Left renal cortex interstitium (tissue), 4 donors: Measurements from ENCODE around the gene KIAA1328. TPM values are rescaled to one million over a fixed set of nuclear protein-coding genes. Genes with fewer than 3 reads are reported as not detected.

Experiments used
- DNase-seq, 4 donors: peaks; one replicate each; pipeline ENCODE4 v3.0.0-alpha.2; 2013; ENCODE audit warnings: low read depth in 4 of 4, low spot score in 2 of 4, missing footprints in 1 of 4
- polyA plus RNA-seq, 4 donors: library from polyadenylated mRNA; unstranded; fragments of 120-200 nt; gene quantifications; one replicate each; pipeline ENCODE4 v1.2.1, GENCODE V29; 2013; ENCODE audit not compliant: insufficient read length in 4 of 4

KIAA1328 gene
- polyA plus RNA-seq, 4 donors: 8.6 to 13.6 (median 11.3) TPM

DNA sequence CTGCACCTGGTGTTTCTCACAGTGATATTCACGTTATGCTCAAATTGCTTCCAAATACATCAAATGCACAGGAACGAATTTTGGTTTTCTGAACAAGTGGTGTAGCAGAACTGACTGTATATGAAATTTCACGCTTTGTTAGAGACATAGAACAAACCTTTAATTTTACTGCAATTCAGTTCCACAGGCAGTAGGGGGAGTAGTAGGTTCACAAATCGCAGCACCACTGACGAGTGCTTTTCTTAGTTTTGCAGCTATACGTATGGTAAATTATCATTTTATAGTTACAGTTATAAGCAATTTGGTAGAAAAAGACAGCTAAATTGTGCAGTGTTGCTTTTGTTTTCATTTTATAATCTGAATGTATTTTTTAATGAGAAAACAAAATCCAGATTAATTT lies 113.3 kb downstream of the KIAA1328 start:
- DNase-seq: peak in 1 of 4 donors; percentile 3

DNA sequence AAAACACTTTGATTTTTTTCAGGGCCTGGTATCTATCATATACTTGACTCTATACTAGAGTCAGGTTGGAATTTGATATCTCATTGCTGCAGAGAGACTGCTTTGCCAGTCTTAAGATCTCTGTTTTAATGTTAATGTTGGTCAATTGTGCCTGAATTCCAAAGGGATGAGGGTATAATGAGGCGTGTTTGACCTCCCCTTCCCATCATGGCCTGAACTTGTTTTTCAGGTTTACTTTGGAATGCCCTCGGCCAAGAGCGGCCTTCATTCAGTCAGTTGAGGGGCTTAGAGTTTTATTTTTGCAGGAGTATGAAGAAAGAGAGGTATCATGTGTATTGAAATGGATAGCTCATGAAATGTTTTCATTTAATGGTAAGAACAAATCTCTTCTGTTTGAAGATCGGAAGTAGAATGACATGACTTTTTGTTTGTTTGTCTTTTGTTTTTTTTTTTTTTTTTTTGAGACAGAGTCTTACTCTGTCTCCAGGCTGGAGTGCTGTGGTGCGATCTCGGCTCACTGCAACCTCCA lies 119.0 kb downstream of the KIAA1328 start:
- DNase-seq: no peak

DNA sequence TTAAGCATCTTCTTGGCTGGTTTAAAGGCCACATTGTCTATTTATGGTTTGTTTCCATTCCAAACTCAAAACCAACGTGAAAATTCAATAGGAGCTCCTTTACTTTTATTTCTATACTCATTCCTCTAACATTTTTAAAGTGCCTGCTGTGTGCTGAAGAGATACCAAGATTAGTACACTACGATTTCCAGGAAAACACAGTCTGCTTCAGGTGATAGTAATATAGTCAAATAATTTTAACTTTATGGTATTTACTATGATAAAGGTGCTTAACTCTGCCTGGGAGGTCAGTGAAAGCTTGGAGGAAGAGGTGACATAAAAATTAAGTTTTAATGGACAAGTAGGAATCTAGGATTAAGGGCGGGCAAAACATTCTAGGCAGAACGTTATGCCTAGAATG lies 121.4 kb downstream of the KIAA1328 start:
- DNase-seq: no peak

DNA sequence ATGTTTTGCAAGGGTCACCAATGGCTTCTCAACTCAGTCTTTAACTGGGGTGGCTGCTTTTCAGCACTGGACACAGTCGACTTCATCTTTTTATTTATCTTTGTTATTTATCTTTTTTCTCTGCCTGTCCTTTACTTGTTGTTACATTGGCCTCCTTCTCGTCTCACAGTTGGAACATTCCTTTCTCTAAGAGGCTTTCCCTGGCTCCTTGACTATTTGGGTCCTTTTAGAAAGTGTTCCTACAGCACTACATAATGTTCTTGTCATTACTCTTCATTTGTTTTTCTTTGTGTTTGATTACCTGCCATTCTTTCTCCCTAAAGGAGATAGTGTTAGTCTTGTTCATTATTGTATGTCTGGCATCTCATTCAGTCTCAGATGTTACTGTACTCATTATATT lies 122.0 kb downstream of the KIAA1328 start:
- no peak for DNase-seq

DNA sequence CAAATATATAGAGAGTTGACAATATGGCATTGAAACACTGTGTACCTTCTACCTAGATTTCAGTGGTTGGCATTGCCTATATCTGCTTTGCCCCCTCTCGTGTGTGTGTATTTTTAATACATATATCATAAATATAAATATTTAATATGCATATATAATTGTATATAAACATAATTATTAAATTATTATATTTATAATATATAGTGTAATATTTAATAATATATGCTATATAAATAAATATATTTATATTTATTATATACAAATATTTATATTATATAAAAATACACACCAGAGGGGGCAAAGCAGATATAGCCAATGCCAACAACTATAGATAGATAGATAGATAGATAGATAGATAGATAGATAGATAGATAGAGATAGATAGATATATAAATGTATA lies 124.1 kb downstream of the KIAA1328 start:
- DNase-seq: no peak

DNA sequence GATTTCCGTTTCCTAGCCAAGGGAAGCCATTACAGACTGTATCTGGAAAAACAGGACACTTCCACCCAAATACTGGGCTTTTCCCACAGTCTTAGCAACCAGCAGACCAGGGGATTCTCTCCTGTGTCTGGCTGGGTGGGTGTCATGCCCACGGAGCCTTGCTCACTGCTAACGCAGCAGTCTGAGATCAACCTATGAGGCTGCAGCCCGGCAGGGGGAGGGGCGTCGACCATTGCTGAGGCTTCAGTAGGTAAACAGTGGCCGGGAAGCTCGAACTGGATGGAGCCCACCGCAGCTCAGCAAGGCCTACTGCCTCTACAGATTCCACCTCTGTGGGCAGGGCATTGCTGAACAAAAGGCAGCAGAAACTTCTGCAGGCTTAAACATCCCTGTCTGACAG lies 131.1 kb downstream of the KIAA1328 start:
- no peak for DNase-seq

DNA sequence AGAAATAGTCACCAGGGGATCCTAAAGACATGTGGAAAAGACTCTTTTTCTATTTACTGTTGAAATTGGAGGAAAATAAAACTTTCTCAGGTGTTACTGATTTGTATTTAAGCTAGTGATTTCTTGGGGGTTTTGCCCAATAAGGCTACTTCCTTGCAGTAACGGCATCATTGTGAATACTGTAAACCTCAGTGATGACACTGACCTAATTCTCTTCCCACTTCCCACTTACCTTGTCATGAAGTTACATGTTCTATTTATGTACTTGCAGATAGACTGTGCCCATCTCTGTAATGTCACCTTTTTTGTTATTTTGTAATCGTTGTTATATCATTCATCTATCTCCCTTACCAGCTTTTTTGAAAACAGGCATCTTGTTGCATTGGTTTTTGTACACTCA lies 134.5 kb downstream of the KIAA1328 start:
- no peak for DNase-seq

DNA sequence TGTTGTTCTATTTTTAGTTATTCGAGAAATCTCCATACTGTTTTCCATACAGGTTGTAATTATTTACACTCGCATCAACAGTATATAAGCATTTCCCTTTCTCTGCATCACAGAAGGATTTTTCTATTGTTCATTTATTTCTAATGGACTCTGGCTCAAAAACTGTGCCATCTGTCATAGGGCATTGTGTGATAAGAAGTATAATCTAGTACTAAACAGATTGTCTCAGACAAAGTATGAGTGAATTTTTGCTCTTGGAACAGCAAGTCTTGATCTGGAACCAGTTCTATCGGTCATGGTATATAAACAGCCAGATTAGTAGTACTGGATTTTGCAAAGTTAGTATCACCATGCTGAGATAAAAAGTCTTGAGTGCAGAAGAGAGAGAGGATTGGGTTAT lies 145.8 kb downstream of the KIAA1328 start:
- no peak for DNase-seq

DNA sequence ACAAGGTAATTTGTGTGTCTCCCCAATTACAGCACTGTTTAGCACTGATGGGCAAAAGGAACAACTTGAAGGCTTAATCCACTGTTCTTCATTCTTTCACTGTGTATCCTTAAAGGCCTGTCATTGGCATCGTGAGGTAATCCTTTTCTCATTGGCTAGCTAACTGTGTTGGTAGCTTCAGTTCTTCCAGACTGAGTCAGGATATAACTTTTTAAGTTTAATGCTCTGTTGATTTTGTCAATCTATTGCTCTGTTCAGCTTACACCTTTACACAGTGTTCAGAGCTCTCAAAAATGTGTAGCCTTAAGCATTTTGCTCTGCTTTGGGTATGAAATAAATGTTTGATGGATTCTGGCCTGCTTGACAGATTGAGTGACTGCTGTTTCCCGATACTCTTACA lies 148.2 kb downstream of the KIAA1328 start:
- DNase-seq: no peak

DNA sequence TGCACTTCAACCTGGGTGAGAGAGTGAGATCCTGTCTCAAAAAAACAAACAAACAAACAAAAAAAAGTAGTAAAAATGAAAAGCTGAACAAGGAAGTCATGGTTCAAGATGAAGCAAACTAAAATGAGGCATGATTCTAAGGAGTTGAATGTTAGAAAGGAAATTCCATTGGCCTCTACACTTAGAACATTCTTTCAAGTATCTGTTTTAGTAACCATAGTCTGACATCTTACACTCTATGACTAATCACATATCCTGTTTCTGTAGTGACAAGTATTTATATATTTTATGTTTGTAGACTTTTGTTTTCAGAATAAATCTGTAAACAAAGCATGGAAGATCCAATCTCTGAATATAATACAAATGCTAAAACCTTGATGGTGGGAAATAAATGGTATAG lies 164.1 kb downstream of the KIAA1328 start:
- DNase-seq: no peak

DNA sequence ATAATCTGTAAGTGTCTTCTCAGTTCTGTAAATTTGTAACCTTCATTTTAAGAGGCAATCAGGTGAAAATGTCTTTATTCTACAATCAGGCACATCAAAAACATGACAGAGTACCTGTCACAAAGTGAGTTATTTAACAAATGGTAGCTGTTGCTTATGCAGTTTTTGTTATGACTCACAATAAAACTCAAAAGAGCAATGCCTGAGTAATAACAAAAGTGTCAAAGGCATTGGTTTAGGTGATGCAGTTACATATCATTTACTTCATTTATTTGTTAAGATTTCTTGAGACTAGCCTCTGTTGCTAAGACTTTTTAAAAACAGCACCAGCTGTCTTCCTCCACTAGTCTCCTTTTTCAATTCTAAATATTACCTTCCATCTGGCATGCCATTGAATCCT lies 177.8 kb downstream of the KIAA1328 start:
- DNase-seq: no peak

DNA sequence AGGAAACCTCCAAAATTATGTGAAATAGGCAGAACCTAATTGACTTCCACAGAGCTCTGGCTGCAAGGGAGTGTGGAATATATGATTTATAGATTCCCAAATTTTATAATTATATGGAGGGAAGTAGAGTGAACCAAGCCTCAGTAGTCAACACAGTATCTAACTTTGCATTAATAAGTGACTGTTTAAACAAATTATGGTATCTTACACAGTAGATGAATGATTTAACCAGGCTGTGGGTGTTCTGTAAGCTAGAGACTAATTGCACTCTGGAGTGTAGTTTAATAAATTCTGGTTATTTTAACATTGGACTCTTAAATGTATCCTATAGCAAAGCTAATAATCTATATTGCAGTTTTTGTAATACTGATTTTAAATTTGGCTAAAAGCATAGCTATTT lies 183.5 kb downstream of the KIAA1328 start:
- DNase-seq: no peak

DNA sequence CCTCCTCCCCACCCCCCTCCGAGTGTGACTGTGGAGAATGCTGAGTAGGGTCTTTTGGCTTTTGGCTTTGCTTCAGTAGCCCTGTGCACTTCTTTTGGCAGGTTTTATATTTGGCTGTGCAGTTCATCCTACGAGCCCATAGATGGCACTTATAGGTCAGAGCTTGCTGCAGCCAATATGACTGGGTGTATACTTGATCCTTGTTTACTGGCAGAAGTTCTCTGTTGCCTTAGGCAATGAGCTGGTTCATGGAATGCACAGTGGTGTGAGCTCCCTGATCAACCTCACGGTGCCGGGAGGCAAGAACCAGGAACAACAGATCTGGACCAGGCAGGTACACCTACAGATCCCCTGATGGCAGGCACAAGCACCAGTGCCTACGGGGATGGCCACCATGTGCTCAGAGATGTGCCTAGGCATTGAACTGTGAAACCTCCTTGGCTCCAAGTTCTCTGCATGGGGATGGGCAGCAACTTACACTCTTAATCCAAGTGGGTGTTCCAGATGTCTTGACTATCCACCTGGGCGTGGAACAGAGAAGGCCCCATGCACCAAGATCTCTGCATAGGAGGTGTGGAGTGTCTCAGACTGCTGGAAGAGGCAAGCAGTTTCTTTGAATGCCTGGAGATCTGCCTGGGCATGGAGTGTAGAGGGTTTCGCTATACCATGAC lies 190.4 kb downstream of the KIAA1328 start:
- DNase-seq: no peak

DNA sequence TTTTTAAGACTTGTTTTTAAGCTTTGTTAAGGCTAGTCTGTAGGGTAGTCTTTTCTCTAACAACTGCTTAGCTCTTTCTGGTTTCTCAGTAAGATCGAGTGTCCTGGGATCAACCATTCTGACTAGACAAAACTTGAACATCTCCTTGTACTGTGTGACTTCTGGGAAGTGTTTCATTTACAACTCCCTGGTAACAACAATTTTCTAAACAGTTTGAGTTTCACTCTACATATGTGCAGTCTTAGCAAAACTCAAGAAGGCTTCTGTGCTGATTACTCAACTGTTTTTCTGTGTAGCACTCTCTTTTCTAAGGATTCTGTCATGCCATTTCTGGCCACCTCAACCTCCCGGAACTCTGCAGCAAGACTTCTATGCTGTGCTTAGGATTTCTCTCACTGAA lies 204.5 kb downstream of the KIAA1328 start:
- no peak for DNase-seq

DNA sequence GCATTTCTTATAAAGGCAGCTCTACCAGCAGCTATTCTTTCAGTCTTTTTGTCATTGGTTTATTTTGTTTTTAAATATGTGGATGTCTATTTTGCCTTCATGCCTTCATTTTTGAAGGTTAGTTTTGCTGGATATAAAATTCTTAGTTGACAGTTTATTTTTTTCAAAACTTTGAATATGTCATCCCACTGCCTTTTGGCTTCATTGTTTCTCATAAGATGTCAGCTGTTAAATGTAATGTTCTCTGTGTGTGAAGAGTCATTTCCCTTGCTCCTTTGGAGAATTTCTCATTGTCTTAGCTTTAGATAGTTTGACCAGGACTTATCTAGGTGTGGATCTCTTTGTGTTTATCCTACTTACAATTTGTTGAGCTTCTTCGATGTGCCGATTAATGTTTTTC lies 213.5 kb downstream of the KIAA1328 start:
- no peak for DNase-seq

DNA sequence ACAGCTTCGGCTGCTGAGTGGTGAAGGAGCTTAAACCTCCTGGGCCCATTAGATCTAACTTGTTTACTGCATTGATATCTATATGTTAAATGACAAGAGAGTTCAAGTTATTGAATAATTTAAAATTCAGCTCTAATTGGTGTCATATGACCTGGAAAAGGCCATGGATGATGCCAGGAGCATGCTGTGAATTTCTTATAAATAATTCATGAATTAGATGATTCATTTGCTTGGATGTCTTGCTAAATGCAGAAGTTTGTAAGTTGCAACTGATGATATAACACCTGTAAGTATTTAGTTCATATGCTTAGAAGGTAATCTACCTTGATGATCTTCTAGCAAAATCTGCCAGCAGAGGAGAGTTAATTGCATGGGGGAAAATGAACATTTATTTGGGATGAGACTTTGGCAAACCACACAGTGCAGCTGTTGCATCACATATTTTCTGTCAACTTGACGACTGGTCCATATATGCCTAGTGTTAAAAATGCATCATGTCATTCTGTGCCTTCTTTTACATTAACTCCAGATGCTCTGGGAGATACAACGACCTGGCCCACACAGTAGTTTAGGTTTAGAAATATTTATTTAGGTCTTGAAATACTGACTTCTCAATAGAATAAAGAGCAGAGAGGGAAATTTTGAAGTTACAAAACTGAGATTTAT lies 226.3 kb downstream of the KIAA1328 start:
- DNase-seq: no peak

DNA sequence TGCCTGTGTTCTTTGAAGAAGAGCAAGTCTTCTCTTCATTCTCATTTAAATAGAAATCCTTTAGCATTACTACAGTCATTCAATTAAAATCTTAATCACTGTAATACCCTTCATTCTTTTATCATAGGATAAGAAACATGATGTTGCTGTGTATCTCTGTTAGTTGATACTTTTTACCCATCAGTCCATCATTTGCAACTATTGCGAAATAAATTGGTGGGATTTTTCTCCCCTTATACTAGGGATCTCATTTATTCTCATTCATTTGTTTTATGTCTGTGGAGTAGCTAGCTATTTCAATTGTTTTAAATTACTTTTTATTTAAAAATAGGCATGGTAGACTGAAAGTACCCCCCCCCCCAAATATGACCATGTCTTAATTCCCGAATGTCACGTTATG lies 235.3 kb downstream of the KIAA1328 start:
- no peak for DNase-seq

DNA sequence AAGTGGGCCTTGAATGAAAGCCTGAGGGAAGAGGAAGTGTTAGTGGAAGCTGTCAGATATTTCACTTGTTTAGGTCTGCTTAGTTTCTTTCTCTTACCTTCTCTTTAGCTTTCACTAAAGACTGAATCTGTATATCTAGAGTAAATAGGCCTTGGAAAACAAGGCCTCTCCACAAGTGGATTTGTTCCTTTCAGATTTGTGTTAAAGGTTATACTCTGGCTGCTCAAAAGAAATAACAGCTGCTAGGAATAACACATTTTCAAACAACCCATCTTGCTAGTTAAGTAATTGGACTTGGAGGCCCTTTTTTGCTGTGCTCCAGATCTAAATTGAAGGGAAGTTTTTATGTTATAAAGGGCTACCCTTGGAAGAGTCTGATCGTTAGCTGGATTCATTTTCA lies 236.3 kb downstream of the KIAA1328 start:
- DNase-seq: no peak

DNA sequence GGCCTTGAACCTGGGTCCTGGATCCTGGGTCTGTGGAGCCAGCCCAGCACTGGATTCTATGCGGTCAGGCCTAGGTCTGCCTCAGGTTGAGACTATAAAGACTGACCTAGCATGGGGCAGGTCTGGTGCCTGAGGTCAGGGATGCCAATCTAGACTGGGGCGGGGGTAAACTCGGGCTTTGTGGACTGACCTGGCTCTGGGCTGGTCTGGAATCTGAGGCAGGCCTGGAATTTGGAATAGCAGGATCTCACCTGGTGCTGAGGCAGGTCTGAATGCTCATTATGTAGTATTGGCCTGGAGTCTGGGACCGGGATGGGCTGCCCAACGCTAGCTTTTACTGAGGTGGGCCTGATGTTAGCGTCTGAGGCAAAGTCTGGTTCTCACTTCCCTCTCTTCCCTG lies 256.0 kb downstream of the KIAA1328 start:
- no peak for DNase-seq

DNA sequence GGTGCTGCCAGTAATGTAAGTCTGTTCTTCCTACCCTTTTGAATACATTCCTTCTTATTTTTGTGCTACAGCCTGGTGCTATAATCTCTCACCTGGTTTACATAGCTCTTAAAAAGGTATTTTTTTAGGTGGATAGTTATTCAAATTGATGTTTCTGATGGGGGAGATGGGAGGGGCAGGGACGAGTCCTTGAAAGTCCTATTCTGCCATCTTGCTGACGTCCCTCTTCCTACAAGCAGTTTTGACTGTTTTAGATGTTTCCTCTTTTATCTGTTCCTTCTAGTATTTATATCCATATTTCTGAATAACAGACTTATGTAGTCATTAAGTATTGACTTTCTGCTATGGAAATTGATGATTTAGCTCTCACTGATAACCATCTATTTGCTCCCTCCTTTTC lies 256.4 kb downstream of the KIAA1328 start:
- DNase-seq: no peak

DNA sequence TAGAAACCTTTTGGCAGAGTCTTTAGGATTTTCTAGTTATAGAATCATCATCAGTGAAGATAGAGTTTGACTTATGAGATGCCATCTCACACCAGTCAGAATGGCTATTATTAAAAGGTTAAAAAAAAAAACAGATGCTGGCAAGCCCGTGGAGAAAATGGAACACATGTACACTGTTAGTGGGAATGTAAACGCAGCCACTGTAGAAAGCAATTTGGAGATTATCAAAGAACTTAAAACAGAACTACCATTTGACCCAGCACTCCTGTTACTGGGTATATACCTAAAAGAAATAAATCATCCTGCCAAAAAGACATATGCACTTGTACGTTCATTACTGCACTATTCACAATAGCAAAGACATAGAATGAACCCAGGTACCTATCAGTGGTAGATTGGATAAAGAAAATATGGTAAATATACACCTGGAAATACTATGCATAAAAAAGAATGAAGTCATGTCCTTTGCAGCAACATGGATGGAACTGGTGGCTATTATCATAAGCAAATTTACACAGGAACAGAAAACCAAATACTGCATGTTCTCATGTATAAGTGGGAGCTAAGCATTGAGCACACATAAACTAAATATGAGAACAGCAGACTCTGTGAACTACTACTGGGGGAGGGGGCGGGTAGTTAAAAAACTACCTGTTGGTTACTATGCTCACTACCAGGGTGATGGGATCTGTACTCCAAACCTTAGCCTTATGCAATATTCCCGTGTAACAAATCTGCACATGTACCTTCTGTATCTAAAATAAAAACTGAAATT lies 279.0 kb downstream of the KIAA1328 start:
- no peak for DNase-seq

DNA sequence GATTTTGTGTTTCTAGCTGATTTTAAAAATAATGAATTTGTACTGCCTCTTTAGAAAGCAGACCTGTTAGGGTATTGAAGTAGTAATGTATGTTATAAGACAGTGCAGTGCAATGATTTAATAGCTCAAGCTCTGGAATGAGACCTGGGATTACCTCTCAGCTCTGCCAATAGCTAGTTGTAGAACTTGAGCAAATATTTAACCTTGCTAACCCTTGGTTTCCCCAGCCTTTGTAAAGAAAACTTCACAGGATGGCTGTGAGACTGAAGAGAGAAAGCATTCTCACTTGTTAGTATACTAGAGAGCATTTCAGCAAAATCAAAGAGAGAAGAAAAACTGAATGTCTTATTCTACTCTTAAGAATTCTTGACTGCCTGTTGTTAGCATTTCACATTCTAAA lies 293.9 kb downstream of the KIAA1328 start:
- no peak for DNase-seq
